AG09319 (cell line): ENCODE data around the gene PASK.

ENCODE experiments used
- DNase-seq: peaks from one replicate; pipeline ENCODE4 v3.0.0-alpha.2; 2010; ENCODE audit warnings: low read depth; ENCODE audit errors: extremely low read depth
- CTCF ChIP-seq: IDR thresholded peaks from 2 replicates; pipeline ENCODE4 v1.5.1; 2011; ENCODE audit warnings: low read depth, mild to moderate bottlenecking, inconsistent platforms, low read length, moderate library complexity

The PASK gene

GRCh38 chr2:241070361-241070760 is 78.9 kb downstream of the PASK start:
- TF ChIP-seq CTCF, result no peak
- no peak for DNase-seq

GRCh38 chr2:241069821-241070281 is 79.4 kb downstream of the PASK start:
- DNase-seq, result no peak
- TF ChIP-seq CTCF, result no peak

GRCh38 chr2:241068942-241069810 is 80.1 kb downstream of the PASK start:
- no peak for DNase-seq
- TF ChIP-seq CTCF, result no peak

GRCh38 chr2:241068136-241068941 is 80.9 kb downstream of the PASK start:
- no peak for TF ChIP-seq CTCF
- no peak for DNase-seq

GRCh38 chr2:241067501-241068135 is 81.7 kb downstream of the PASK start:
- TF ChIP-seq CTCF, result no peak
- no peak for DNase-seq

GRCh38 chr2:241066893-241067341 is 82.4 kb downstream of the PASK start:
- TF ChIP-seq CTCF, result no peak; the same call in 1 of the 2 replicates
- DNase-seq, result no peak
